Activated CD4-positive, alpha-beta T cell treated with anti-CD3 and anti-CD28 coated beads, Interleukin-2, amount 10 ng/mL, durations not matched to agents 7 days and 5 days (primary cell): ENCODE measurements around the gene NUPR1. TPM values are rescaled to one million over a fixed set of nuclear protein-coding genes. Genes with fewer than 3 reads are reported as not detected.

Experiments
- CTCF ChIA-PET: fragments of 350-600 bp; sonication (Branson Sonifier 250); formaldehyde crosslinking; loops from one replicate; lab custom pipeline; 2021; ENCODE audit warnings: antibody characterized with exemption; lab: Charles Lee
- POLR2A ChIA-PET: fragments of 350-600 bp; sonication (Branson Sonifier 250); formaldehyde crosslinking; loops from one replicate; lab custom pipeline; 2021; ENCODE audit warnings: antibody characterized with exemption; lab: Charles Lee
- DNase-seq: peaks from one replicate; pipeline ENCODE4 v3.0.0-alpha.2; 2020
- H3K27ac Mint-ChIP-seq: one replicate; pipeline ENCODE4 v1.8.0; 2021; ENCODE audit warnings: mild to moderate bottlenecking, moderate library complexity, mixed read lengths
- H3K27me3 Mint-ChIP-seq: one replicate; pipeline ENCODE4 v1.8.0; 2021; ENCODE audit warnings: mixed read lengths
- H3K36me3 Mint-ChIP-seq: one replicate; pipeline ENCODE4 v1.8.0; 2021; ENCODE audit warnings: low read depth, mixed read lengths
- H3K4me1 Mint-ChIP-seq: one replicate; pipeline ENCODE4 v1.8.0; 2021; ENCODE audit warnings: mixed read lengths
- H3K4me3 Mint-ChIP-seq: one replicate; pipeline ENCODE4 v1.8.0; 2021; ENCODE audit warnings: mild to moderate bottlenecking, moderate library complexity, mixed read lengths
- H3K9me3 Mint-ChIP-seq: one replicate; pipeline ENCODE4 v1.8.0; 2021; ENCODE audit warnings: mixed read lengths
- total RNA-seq, 2 experiments: library from RNA; stranded (reverse); gene quantifications; one replicate each; pipeline ENCODE4 v1.2.3, GENCODE V29; 2021

NUPR1 gene
- not detected for total RNA-seq

- DNase-seq, result no peak
- Mint-ChIP-seq H3K4me1 (peaks cover 33% of the 10 kb centered on the region), H3K9me3 (peaks cover 6% of the 10 kb centered on the region), H3K27me3 (no peaks in the 10 kb centered on the region), H3K27ac (no peak within 1 kb of the TSS), H3K4me3 (no peak within 1 kb of the TSS), H3K36me3 (peaks cover 6% of the 10 kb centered on the region)
- POLR2A ChIA-PET, result no interaction called here
- CTCF ChIA-PET, result no interaction called here
Measured at GRCh38 chr16:28538733-28539596, at the start of gene NUPR1. NUPR1 (minus strand) TSS chr16:28538974; CDS start chr16:28538907, 67 bp downstream.

- ChIA-PET CTCF (no interaction called here), POLR2A (no interaction called here)
- H3K4me3 Mint-ChIP-seq, result no peak overlapping the region
- no peaks in the 10 kb centered on the region for H3K9me3 Mint-ChIP-seq
- peaks cover 30% of the 10 kb centered on the region for H3K36me3 Mint-ChIP-seq
- no peaks in the 10 kb centered on the region for H3K4me1 Mint-ChIP-seq
- no peak for DNase-seq
- no peak overlapping the region for H3K27ac Mint-ChIP-seq
- no peaks in the 10 kb centered on the region for H3K27me3 Mint-ChIP-seq
Measured at GRCh38 chr16:28587386-28587785, 48.6 kb upstream of the NUPR1 start.

GRCh38 chr16:28586466-28586865, 47.7 kb upstream of the NUPR1 start:
- CTCF ChIA-PET, result interaction anchor here (0.7 kb wide), 1 partner anchor 23 kb away, joined by 3 read pairs; no protein-coding TSS in a partner anchor
- peaks cover 34% of the 10 kb centered on the region for H3K36me3 Mint-ChIP-seq

GRCh38 chr16:28585674-28586073, 46.9 kb upstream of the NUPR1 start:
- ChIA-PET CTCF (interaction anchor here (0.7 kb wide), 1 partner anchor 23 kb away, joined by 3 read pairs; no protein-coding TSS in a partner anchor), POLR2A (no interaction called here)
- H3K27ac Mint-ChIP-seq, result no peak overlapping the region
- no peak for DNase-seq
- H3K9me3 Mint-ChIP-seq, result no peaks in the 10 kb centered on the region
- H3K4me3 Mint-ChIP-seq, result no peak overlapping the region
- H3K27me3 Mint-ChIP-seq, result no peaks in the 10 kb centered on the region
- H3K4me1 Mint-ChIP-seq, result no peaks in the 10 kb centered on the region
- peaks cover 33% of the 10 kb centered on the region for H3K36me3 Mint-ChIP-seq

More at GRCh38 chr16:28586466-28586865, 47.7 kb upstream of the NUPR1 start:
- Mint-ChIP-seq H3K27me3 (no peaks in the 10 kb centered on the region), H3K4me1 (no peaks in the 10 kb centered on the region), H3K4me3 (no peak overlapping the region), H3K9me3 (no peaks in the 10 kb centered on the region), H3K27ac (no peak overlapping the region)
- DNase-seq, result no peak
- POLR2A ChIA-PET, result no interaction called here

GRCh38 chr16:28580726-28581315, 42.0 kb upstream of the NUPR1 start:
- POLR2A ChIA-PET, result interaction anchor here (0.5 kb wide), 1 partner anchor 12 kb away, joined by 3 read pairs; no protein-coding TSS in a partner anchor
- Mint-ChIP-seq H3K9me3 (no peaks in the 10 kb centered on the region), H3K36me3 (peaks cover 24% of the 10 kb centered on the region), H3K4me1 (no peaks in the 10 kb centered on the region), H3K4me3 (no peak overlapping the region), H3K27ac (no peak overlapping the region), H3K27me3 (no peaks in the 10 kb centered on the region)
- no peak for DNase-seq
- CTCF ChIA-PET, result no interaction called here

- peaks cover 1% of the 10 kb centered on the region for H3K4me1 Mint-ChIP-seq
- no peaks in the 10 kb centered on the region for H3K36me3 Mint-ChIP-seq
- ChIA-PET POLR2A (no interaction called here), CTCF (interaction anchor here (1.5 kb wide), 1 partner anchor 19 kb away, joined by 4 read pairs; no protein-coding TSS in a partner anchor)
- no peaks in the 10 kb centered on the region for H3K27me3 Mint-ChIP-seq
- no peaks in the 10 kb centered on the region for H3K9me3 Mint-ChIP-seq
- no peak overlapping the region for H3K27ac Mint-ChIP-seq
- H3K4me3 Mint-ChIP-seq, result no peak overlapping the region
- no peak for DNase-seq
Measured at GRCh38 chr16:28575446-28576109, 36.8 kb upstream of the NUPR1 start.

- no peak for DNase-seq
- Mint-ChIP-seq H3K4me3 (no peak overlapping the region), H3K27me3 (no peaks in the 10 kb centered on the region), H3K9me3 (no peaks in the 10 kb centered on the region), H3K36me3 (no peaks in the 10 kb centered on the region), H3K4me1 (peaks cover 1% of the 10 kb centered on the region), H3K27ac (no peak overlapping the region)
- POLR2A ChIA-PET, result no interaction called here
- CTCF ChIA-PET, result interaction anchor here (1.5 kb wide), 1 partner anchor 20 kb away, joined by 4 read pairs; no protein-coding TSS in a partner anchor
Measured at GRCh38 chr16:28574925-28575324, 36.2 kb upstream of the NUPR1 start.

- DNase-seq, result no peak
- POLR2A ChIA-PET, result no interaction called here
- Mint-ChIP-seq H3K27ac (no peak overlapping the region), H3K27me3 (no peaks in the 10 kb centered on the region), H3K36me3 (peaks cover under 1% of the 10 kb centered on the region), H3K9me3 (no peaks in the 10 kb centered on the region), H3K4me1 (peaks cover 4% of the 10 kb centered on the region), H3K4me3 (no peak overlapping the region)
- CTCF ChIA-PET, result interaction anchor here (0.6 to 1.5 kb wide), 3 partner anchors 21 to 371 kb away, joined by 3 to 4 read pairs (median 4); partner anchors contain the start of gene SULT1A2
Measured at GRCh38 chr16:28573738-28574718, 35.3 kb upstream of the NUPR1 start.

GRCh38 chr16:28572696-28573510, 34.1 kb upstream of the NUPR1 start:
- no peak overlapping the region for H3K27ac Mint-ChIP-seq
- POLR2A ChIA-PET, result no interaction called here
- H3K4me3 Mint-ChIP-seq, result no peak overlapping the region
- no peaks in the 10 kb centered on the region for H3K9me3 Mint-ChIP-seq
- CTCF ChIA-PET, result interaction anchor here (0.7 to 1.2 kb wide), 2 partner anchors 372 to 1096 kb away, joined by 3 read pairs; no protein-coding TSS in a partner anchor
- no peaks in the 10 kb centered on the region for H3K27me3 Mint-ChIP-seq
- peaks cover 2% of the 10 kb centered on the region for H3K36me3 Mint-ChIP-seq
- no peak for DNase-seq
- peaks cover 5% of the 10 kb centered on the region for H3K4me1 Mint-ChIP-seq

- Mint-ChIP-seq H3K27me3 (no peaks in the 10 kb centered on the region), H3K27ac (no peak overlapping the region), H3K4me1 (peaks cover 5% of the 10 kb centered on the region), H3K9me3 (peaks cover 13% of the 10 kb centered on the region), H3K4me3 (no peak overlapping the region), H3K36me3 (peaks cover 19% of the 10 kb centered on the region)
- CTCF ChIA-PET, result no interaction called here
- POLR2A ChIA-PET, result no interaction called here
- DNase-seq, result no peak
Measured at GRCh38 chr16:28569968-28570752, 31.4 kb upstream of the NUPR1 start.

- ChIA-PET POLR2A (no interaction called here), CTCF (no interaction called here)
- Mint-ChIP-seq H3K36me3 (peaks cover 21% of the 10 kb centered on the region), H3K4me1 (peaks cover 3% of the 10 kb centered on the region), H3K4me3 (no peak overlapping the region), H3K27ac (no peak overlapping the region), H3K9me3 (peaks cover 14% of the 10 kb centered on the region), H3K27me3 (no peaks in the 10 kb centered on the region)
- DNase-seq, result no peak
Measured at GRCh38 chr16:28569021-28569420, 30.2 kb upstream of the NUPR1 start.
